Activated CD4-positive, alpha-beta T cell treated with anti-CD3 and anti-CD28 coated beads for 1 hour (primary cell): ENCODE data around the gene ENTHD1.

Source experiments
- DNase-seq: peaks from one replicate; pipeline ENCODE4 v3.0.0-alpha.2; 2020

Gene ENTHD1

DNA sequence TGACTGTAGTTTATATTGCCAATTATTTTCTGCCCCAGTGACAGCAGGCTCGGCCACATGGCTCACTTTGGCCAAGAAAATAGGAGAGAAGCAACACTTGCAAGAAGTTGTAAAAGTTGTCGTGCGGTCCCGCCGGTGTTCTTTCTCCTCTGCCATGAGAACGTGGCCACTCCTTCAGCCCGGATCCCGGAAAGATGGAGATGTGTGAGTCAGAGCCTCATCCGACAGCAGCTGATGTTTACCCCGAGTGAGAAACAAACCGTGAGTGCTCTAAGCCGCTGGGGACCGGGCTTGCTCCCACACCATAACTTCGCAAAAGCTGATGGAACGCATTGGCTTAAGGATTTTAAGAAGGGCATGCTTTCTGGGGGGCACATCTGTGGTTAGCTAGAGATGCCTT, 166.0 kb downstream of the ENTHD1 start:
- no peak for DNase-seq

DNA sequence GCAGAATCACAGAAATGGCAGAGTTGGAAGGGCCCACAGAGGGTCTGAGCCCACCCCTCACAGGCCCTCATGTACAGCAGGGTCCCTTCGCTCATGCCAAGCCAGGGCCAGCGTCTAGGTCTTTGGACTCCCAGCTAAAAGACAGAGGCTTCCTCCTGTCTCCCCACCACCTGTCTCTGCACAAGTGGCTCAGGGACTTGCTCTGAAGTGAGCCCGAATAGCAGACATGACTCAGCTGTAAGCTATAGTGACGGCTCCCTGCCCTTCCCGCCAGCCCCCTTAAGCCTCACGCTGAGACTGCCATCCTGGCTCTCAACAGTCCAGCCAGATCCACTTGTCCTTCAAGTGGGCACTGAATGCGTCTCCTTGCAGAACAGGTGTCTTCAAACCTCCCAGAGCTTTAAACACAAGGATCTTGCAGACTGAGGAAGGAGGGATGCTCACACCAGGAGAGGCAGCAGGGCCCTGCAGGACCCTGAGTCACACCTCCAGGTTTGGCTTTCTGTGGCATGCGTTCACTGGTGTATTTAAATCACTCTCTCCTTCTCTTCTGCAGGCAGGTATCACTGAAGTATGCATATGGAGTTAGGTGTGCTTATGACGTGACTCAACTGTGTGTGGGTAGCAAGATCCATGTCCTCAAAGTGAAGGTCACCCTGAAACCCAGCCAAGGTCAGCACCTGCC, 168.1 kb downstream of the ENTHD1 start:
- no peak for DNase-seq

DNA sequence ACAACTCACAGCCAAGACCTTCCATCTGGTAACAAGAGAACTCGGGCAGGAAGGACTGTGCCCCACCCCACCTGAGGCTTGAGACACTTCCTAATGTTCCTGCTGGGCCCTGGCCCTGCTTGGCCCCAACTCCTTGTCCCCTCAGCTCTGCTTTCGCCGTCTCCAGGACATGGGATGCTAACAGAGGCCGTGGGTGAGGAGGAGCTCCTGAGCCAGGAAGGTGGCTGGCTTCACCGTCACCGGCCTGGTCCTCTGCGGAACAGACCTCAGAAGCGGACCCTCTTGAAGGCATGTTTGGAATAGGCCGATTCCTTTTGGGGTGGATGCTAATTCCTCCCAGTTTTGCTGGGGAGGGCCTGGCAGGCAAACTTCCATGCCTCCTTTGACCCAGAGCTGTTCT, 168.7 kb downstream of the ENTHD1 start:
- no peak for DNase-seq

DNA sequence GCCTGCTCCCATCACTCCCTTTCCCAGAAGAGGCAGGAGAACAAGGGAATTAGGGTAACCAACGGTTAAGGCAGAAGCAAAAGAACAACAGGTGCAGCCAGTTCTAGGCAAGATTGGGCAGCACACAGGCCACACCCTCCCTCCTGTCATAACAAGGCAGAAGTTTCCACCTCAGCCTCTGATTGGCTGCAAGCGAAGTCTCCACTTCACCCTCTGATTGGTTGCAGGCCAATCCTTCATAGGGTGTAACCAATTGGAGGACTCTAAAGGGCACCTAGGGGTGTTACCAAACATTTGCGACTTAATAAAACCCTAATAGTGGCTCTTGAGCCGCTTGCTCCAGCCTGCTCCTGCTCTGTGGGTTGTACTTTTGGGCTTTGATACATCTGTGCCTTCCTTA, 169.2 kb downstream of the ENTHD1 start:
- DNase-seq, result no peak

DNA sequence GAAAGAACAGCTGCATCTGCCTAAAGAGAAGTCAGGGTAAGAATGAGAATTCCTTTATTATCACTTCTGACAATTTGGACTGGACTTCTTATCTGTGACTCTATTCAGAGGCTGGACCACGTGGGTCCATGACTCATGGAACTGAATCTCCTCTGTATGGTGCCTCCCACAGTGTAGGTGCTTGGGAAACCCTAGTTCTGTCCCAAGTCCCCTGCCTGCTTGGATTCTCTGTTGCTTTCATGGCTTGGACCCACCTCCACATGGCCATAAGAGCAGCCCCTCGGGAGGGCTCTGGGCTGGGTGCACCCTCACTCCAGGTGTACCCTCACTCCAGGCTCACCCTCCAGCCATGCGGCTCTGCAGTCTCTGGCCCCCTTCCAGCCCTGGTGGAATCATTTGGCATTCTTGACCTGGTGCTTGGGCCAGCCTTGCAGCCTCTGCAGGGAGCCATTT, 169.6 kb downstream of the ENTHD1 start:
- no peak for DNase-seq

DNA sequence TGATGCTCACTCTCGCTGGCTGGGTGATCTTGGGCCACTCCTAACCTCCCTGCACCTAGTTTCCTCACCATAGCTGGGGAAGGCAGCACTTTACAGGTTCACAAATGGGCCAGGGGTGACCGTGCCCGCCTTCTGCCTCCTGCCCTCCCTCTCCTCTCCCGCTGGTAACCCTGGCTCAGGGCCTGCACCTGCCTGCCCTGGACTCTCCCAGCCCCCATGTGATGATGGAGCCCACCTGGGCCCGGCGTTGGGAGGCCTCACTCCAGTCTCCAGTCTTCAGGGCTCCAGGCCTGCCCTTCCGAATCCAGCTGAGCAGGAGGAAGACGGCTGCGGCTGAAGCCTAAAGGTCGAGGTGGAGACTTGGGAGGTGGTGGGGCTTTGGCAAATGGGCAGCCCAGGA, 170.1 kb downstream of the ENTHD1 start:
- no peak for DNase-seq

DNA sequence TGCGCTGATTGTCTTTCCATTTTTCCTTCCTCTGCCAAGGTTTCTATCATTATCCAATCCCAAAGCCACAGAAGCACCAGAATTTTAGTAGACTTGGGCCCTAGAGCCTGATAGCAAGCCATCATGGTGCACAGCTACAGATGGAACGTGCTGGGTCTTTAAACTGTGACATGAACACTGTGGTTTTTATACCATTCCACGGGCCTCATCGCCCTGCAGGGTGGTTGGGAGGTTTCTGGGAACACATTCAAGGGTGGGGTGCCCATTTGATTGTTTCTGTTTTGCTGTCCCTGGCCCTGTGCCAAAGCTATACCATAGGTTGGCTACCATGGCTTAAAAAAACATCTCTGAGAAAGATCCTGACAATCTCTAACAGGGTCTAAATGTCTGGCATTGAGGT, 171.1 kb downstream of the ENTHD1 start:
- DNase-seq, result no peak

DNA sequence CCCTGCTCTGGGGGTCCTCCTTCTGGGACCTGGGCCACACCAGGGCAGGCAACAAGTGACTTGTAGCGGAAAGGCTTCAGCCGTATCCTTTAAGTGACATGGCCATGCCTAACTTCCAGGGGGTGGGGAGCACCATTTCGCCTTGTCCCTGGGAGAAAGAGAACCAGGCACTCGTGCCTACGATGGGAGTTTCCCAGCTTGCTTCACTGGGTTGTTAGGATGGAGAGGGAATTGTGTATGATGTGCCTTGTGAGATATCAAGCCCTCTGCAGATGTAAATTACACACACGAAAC, 171.6 kb downstream of the ENTHD1 start:
- no peak for DNase-seq

DNA sequence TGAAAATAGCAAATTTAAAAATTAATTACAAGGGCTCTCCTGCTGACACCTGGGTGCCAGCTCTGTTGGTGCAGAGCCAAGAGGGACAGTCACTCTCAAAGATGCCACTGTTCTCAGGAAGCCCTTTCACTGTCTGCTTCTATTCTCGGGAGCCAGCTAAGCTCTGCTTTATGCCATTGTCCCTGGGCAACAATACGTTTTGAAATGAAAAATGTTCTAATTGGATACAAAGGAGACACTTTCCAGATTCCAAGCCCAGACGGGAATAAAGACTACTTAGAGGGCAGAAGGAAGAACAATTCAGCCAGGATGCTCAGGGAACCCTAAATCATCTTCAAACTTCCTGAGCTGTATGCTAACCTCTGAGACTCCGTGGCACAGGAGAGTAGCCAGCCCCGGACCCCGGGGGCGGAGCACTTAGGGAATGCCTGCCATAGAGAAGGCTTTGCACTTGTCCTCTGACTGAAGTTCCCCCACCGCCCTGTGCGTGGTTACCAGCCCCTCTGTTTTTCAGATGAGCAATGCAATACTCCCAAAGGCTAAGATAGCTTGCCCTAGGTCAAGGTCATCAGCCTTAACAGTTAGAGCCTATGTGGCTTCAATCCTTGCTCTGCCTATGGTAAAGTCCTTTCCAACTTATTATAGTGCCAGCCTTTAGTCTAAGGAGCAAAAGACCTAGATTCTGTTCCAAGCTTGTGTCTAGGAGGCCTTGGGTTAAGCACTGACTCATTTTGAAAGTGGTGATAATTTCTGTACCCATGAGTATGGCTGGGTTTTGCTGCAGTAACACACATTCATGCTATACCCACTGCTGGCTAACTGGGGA, 172.1 kb downstream of the ENTHD1 start:
- DNase-seq, result no peak

DNA sequence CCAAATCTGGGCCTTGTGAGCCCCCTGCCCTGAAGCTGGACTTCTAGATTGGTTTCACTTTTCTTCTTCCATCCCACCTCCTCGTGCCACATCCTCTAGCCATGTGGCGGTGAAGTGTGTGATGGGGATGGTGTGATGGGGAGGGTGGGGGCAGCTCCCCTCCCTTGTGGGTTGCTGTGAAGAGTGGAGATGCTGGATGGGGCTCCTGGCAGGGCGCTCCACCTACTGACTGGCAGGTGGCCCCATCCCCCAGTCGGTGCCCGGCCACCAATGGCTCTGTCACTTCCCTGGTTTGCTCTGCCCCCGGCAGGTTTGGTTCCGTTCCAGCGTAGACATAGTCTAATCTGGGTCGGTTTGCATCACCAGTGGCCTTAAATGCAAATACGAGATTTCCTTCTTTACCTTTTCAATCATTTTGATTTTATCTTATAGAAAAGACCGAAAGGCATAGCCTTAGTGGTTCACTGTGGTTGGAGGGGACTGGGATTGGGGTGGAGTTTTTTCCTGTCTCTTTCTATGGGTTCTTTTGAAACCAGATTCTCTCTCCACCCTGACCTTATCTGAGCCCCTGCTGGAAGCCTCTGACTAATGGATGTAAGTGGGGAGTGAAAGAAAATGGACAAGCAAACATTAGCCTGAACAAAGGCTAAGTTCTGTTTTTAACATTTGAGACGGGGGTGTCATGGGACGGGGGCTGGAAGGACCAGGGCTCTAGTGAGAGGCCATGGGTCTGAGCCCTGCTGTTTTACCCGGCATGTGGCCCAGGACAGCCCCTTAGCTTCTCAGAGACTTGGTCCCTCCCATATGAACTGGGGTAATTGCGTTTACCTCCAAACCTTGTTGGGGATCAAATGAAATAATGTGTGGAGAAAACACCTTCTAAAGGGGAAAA, 173.8 kb downstream of the ENTHD1 start:
- no peak for DNase-seq

DNA sequence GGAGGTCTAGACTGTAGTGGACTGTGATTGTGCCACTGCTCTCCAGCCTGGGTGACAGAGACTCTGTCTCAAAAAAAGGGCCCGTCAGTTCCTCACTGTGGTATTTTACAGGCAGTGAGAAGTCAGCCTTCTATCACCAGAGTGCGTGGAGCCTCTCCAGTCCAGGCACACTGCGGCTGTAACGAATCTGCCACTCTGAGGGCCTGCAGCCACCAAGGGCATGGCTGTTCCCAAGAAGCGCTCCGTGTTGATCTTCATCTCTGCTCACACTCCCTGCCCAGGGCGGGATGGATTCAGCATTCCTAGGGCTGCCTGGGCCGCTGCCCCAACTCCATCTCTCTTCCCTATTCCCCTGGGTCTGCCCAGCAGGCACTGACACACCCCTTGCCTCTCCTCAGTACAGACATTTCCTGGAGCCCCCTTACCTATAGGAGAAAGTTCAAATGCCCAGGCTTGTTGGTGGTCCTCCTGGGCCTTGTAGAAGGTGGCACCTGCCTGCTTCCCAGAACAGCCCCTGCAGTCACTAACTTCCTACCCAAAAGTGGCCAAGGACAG, 174.6 kb downstream of the ENTHD1 start:
- DNase-seq, result no peak

DNA sequence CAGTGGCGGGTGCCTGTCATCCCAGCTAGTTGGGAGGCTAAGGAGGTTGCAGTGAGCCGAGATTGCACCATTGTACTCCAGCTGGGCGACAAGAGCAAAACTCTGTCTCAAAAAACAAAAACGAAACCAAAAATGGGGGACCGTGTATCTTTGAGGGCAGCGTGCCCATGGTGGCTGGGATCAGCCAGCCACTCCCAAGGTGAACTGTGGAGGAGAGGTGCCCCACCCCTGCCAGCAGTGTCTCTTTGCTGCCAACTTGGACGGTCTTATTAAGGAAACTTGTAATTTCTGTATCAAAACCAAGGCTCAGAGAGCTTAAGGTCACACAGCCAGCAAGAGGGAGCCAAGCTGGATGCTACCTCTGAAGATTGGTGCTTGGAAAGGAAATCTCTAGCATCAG, 175.4 kb downstream of the ENTHD1 start:
- DNase-seq, result no peak

DNA sequence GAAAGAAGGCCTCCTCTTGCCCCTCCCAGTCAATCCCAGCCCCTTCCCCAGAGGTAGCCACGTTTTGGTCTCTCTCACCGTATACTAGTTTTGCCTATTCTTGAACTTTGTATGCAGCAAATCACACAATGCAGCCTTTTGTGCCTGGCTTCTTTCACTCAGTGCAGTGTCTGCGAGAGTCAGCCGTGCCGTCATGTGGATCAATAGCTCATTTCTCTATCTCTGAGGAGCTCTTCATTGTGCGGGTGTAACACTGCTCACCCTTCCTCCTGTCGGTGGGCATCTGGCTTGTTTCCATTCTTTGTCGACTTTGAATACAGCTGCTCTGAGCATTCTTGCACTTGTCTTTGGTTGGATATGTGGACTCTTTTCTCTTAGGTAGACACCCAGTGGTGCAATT, 176.5 kb downstream of the ENTHD1 start:
- no peak for DNase-seq

DNA sequence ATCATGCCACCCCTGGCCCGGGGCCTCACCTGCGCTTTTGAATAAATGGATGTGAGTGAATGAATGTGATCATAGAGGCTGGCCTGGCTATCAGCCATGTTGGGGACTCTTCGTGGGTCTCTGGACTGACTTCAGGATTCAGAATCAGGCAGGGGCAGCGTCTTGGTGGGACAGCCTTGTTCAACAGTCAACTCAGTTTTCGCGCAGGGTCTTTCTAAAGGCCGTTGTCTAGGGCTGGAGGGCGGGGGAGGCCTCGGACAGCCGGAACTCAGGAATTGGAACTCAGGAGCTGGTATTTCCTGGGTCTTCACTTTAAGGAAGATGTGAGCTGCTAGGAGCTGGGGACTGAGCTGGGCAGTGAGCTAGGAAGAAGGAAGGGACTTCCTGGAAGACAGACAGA, 177.0 kb downstream of the ENTHD1 start:
- no peak for DNase-seq

DNA sequence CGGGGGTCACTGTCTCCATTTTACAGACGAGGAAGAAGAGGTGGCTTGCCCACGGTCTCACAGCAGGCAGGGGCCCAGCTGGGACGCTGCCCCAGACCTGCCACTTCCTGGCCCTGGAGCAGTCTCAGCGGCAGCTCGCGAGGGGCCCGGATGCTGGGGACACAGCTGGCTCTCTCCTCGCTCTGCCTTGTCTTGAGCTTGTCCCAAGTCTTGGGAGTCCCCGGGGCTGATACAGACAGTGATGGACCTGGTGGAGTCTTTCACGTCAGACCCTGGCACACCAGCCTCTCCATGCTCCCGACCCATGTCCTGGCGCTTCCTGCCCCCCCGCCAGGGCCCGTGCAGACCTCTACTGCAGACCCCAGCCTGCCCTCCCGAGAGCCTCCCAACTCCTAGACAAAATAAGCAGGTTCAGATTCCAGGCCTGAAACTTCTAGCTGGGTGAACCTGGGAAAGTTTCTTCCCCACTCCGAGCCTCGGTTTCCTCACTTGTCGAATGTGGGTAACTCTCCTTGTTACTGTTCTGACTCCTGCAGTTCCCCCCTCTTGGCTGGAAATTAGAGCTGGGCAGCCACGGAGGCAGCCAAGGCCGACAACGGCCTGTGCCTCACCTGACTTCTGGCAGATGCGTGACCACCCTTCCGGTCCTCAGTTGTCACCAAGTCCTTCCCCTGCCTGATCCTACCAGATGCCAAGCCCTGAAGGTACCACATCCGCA, 177.6 kb downstream of the ENTHD1 start:
- DNase-seq, result no peak

DNA sequence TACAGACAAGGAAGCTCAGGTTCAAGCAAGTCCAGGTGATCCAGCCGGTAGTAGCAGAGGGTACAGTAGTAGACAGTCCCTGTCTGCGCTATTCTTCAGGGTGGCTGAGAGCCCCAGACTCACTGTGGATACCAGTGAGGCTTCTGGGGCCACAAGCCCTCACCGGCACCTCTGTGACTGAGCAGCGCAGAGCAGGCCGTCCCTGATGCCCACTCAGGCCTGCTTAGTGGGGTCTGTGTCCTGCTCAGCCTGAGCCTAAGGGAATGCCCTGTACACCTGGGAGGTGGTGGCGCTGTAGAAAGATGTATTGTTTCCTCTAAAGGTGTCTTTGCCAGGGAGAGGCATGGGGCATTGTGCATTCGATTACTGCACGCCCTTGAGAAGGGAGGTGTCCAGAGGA, 179.2 kb downstream of the ENTHD1 start:
- no peak for DNase-seq

DNA sequence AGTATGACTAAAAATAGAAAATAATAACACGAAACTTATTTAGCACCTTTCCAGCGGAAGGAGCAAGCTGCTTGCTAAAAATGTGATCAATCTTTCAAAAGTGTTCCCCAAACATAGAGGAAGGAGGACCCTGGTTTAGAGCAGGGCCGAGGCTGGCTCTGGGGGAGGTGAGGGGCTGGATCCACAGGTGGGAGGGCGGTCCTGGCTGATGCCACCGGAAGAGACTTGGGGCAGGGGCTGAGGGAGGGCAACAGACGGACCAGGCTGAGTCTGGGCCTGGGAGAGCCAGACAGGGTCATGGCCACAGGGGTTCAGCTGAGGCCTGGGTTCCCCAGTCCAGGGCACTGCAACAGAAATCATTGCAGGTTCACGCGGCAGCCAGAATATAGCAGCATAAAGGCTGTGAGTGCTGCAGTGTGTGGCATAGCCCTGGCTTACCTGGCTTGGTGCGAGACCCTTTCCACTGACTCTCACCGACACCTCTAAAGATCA, 179.7 kb downstream of the ENTHD1 start:
- DNase-seq, result no peak

DNA sequence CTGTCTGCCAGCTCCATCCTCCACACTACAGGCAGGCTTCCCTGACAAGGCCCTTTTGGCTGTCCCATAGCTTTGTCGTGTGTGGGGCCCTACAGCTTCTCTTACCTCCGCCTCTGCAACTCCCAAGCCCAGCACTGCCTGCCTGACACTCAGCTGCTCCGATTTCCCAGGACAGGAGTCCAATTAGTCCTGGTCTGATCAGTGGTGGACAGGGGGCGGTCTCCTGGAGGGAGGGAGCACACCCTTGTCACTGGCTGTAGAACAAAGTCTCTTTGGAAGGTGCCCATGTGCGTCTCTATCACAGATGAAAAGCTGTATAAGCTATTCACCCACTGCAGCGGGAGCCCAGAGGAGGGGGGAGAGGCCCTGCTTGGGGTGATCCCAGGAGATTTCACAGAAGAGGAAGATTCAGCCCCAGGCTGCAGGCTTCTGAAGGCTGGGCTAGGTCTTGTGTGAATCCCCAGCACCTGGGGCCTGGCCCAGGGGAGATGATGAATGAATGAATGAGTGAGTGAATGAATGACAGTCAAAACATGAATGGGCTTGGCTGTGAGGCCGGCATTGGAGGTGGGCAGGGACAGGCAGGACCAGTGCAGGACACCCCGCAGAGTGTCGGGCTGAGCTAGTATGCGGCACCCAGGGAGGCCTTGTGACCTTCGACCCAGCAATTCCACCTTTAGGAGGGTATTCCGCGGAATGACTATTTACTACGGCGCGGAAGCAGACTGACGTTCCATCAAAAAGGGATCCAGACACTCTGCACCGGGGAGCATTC, 180.6 kb downstream of the ENTHD1 start:
- no peak for DNase-seq

DNA sequence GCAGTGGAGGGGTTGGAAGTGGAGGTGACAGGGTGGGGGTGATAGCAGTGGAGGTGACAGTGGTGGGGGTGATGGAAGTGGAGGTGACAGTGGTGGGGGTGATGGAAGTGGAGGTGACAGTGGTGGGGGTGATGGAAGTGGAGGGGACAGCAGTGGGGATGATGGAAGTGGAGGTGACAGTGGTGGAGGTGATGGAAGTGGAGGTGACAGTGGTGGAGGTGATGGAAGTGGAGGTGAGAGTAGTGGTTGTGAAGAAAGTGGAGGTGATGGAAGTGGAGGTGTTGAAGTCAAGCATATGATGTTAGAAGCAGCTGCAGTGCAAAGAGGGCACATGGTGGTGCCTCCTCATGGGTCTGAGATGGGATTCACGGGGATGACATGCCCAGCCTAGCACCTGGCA, 181.5 kb downstream of the ENTHD1 start:
- no peak for DNase-seq

DNA sequence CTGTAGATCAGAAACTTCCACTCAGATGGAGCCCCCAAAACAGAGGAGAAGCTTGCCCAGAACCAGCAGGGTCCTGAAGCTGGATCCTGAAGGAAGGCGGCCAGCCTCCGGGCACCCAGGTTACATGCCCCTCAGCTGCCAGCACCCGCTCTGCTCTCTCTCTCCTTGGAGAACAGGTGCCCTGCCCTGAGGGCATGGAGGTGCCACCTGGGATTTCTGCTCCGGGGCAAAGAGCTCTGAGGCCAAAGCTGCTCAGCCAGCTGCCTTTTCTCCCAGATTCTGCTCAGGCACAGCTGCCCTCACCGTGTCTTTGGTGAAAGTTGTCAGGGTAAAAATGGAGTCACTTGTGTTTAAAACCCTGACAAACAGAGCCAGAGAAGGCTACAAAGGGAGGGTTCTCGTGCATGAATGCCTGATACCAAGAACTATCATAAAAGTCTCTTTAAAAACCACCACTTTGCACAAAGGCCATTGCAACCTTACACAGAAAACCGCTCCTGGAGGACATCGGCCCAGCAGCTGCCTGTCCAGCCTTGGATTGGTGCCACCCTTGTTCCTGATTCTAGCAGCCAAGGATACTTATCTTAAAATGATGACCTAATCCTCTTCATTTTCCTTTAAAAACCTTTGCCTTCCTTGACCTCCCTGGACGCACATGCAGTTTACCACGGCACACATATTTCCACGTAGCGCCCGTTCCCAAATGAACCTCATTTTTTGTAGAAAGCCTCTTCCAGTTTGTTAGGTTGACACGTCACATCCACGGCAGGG, 183.0 kb downstream of the ENTHD1 start:
- no peak for DNase-seq

DNA sequence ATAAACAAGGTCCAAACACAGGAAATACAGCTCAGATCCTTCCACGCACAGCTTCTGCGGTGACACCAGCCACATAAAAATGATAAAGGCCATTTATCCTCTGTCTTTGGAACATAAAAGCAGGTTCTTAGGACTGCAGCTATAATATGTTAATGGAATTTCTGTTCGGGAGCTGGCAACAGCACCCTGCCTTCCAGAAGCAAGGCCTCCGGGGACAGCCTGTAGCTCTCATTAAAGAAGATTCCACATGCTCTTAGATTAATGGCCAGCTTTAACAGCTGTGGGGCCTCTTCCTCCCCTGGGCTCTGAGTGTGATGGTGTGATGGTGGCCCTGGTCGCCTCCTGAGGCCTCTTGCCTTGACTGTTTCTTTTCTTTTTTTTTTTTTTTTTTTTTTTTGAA, 185.7 kb downstream of the ENTHD1 start:
- DNase-seq, result no peak
